Heart left ventricle (tissue), 16 donors: ENCODE results near the gene SLCO3A1. TPM values are rescaled to one million over a fixed set of nuclear protein-coding genes. Genes with fewer than 3 reads are reported as not detected.

Experiments used
- ATAC-seq, 4 donors: fragments of 200-7000 bp; cut with Tn5 transposase; one replicate each; pipeline ENCODE4 v1.9.1; 2020 to 2022; ENCODE audit warnings: moderate library complexity in 4 of 4, mild to moderate bottlenecking in 3 of 4, moderate number of reproducible peaks in 1 of 4
- DNase-seq, 5 donors: peaks; one replicate each; pipeline ENCODE4 v3.0.0-alpha.2; 2020
- H3K27ac ChIP-seq, 12 donors: fragments of 200-600 bp; sonication (generic) in 4 of 12; one replicate each; pipeline versions ENCODE4 v1.5.0 to v1.8.0; 2016 to 2022; ENCODE audit warnings: mild to moderate bottlenecking in 2 of 12
- H3K27me3 ChIP-seq, 9 donors: fragments of 200-600 bp; sonication (generic) in 2 of 9; one replicate each; pipeline versions ENCODE4 v1.5.1 to v1.8.0; 2016 to 2022; ENCODE audit warnings: mild to moderate bottlenecking in 3 of 9
- H3K36me3 ChIP-seq, 9 donors: fragments of 200-600 bp; sonication (generic) in 2 of 9; one replicate each; pipeline versions ENCODE4 v1.5.0 to v1.8.0; 2018 to 2022; ENCODE audit warnings: mild to moderate bottlenecking in 2 of 9
- H3K4me1 ChIP-seq, 12 donors: fragments of 200-600 bp; sonication (generic) in 4 of 12; one replicate each; pipeline versions ENCODE4 v1.5.0 to v1.8.0; 2016 to 2022; ENCODE audit warnings: mild to moderate bottlenecking in 3 of 12
- H3K4me3 ChIP-seq, 12 donors: fragments of 200-600 bp; sonication (generic) in 4 of 12; one replicate each; pipeline versions ENCODE4 v1.5.0 to v1.8.0; 2017 to 2022; ENCODE audit warnings: mild to moderate bottlenecking in 9 of 12, moderate library complexity in 4 of 12
- H3K9me3 ChIP-seq, 12 donors: fragments of 200-600 bp; sonication (generic) in 4 of 12; one replicate each; pipeline versions ENCODE4 v1.5.0 to v1.8.0; 2016 to 2022; ENCODE audit warnings: mild to moderate bottlenecking in 1 of 12
- POLR2A ChIP-seq, 2 donors: fragments of 450-650 bp; IDR thresholded peaks; one replicate each; pipeline ENCODE4 v1.6.1; 2017; ENCODE audit warnings: antibody characterized with exemption in 2 of 2, mild to moderate bottlenecking in 2 of 2, moderate library complexity in 2 of 2
- WGBS, 4 donors: extraction: QIAGEN DNeasy Blood & Tissue Kit in 2 of 4; methylation state at CpG; one replicate each; pipeline versions ENCODE4 v1.1.5 to v1.1.7; 2013 to 2018; 5-methylcytosine and 5-hydroxymethylcytosine counted together
- intact Hi-C, 10 donors: fragments of 100-400 bp; cut with DNase I; formaldehyde crosslinking; loops; one replicate each; pipeline versions ENCODE4 v1.11.1 to v1.14.2; 2022
- polyA plus RNA-seq, 2 donors: library from polyadenylated mRNA; stranded (reverse); fragments of 200-250 nt; gene quantifications; one replicate each; pipeline ENCODE4 v1.2.3, GENCODE V29; 2013
- total RNA-seq, 9 donors: library from RNA; depleted of rRNA in 2 of 9; stranded (reverse); fragments of >200 nt in 2 of 9; fragmentation: NEBNext Ultra II Directional in 3 of 9; extraction: Animal tissue kit (Norgen Biotek cat#: 25700) in 3 of 9; gene quantifications; one replicate each; pipeline versions ENCODE4 v1.1.0 to v1.2.4, GENCODE V29; 2016 to 2023
- TF ChIP-seq, protein P1 (sequence below), 12 donors: fragments of 200-600 bp; sonication (generic) in 4 of 12; IDR thresholded peaks; one replicate each; pipeline versions ENCODE4 v1.5.0 to v1.8.0; 2018 to 2022; ENCODE audit warnings: antibody characterized with exemption in 12 of 12, mild to moderate bottlenecking in 5 of 12
- donor health status: ischemic (EF 13 %, LVEDD 7.1; RV severe dilation, severe dysfunction).
- donor health status: healthy with polysubstance abuse.
- donor health status: DM: no; HTN: yes; CAD: no.
- donor health status: DM: no; HTN: no; CAD: no.
- donor health status: ischemic (EF 25% LVEDD 6.9; RV normal size, moderate dysfunction).
- donor health status: ischemic (EF 25% LVEDD 5.7; RV mildly dilated, moderate dysfunction).
- donor health status: healthy.
- donor health status: DM: yes; HTN: yes; CAD: no.
- donor health status: ischemic (EF 35%, LVEDD 5.7; RV mildly dilated, moderate dysfunction).
- donor health status: nonischemic (EF 11% LVEDD 7.7; RV severe dilation, severe dysfunction).
- donor health status: DM: yes; HTN: yes; CAD: no.
- donor health status: PGD.
- donor health status: ischemic (EF 29% LVEDD 5.4; RV normal size, mild dysfunction).
- donor health status: nonischemic (EF 23%, LVEDD 6.1; RV moderate dilation, normal function).

Gene SLCO3A1
- total and polyA plus RNA-seq, 11 donors = 26.3 to 64.2 (median 50.2) TPM

DNA sequence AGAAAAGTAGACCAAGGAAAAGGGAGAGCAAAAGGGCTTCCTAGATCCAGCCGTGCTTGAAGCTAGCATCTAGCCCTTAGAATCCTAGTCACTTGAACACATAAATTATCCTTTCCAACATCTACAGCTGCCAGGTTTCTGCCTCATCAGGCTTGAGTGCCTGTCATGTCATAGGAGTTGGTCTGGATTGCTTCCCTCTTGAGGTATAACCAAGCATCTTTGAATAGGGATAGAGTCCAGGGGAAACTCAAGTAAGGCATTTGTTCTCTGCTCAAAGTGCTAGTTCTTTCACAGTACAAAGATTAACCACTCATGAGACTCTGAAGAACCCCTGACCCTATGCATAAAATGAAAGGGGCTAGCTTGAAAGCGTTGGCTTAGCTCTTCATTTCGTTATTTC is 72.3 kb downstream of the SLCO3A1 start:
- peak overlapping the region in 10 of 12 donors; percentile 2 to 74 (median 28) for H3K27ac ChIP-seq
- no peak for ATAC-seq
- DNase-seq = no peak
- H3K36me3 ChIP-seq = no peaks in the 10 kb centered on the region
- H3K27me3 ChIP-seq = no peaks in the 10 kb centered on the region
- H3K4me1 ChIP-seq = peaks cover 6 to 96% (median 87%) of the 10 kb centered on the region in 12 donors
- TF ChIP-seq POLR2A (IDR thresholded peaks at IDR 0.05) = no peak
- TF ChIP-seq, protein P1, sequence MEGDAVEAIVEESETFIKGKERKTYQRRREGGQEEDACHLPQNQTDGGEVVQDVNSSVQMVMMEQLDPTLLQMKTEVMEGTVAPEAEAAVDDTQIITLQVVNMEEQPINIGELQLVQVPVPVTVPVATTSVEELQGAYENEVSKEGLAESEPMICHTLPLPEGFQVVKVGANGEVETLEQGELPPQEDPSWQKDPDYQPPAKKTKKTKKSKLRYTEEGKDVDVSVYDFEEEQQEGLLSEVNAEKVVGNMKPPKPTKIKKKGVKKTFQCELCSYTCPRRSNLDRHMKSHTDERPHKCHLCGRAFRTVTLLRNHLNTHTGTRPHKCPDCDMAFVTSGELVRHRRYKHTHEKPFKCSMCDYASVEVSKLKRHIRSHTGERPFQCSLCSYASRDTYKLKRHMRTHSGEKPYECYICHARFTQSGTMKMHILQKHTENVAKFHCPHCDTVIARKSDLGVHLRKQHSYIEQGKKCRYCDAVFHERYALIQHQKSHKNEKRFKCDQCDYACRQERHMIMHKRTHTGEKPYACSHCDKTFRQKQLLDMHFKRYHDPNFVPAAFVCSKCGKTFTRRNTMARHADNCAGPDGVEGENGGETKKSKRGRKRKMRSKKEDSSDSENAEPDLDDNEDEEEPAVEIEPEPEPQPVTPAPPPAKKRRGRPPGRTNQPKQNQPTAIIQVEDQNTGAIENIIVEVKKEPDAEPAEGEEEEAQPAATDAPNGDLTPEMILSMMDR (IDR thresholded peaks at IDR 0.05) = no peak
- no peak overlapping the region for H3K4me3 ChIP-seq
- 71 to 79% (median 72%) methylated on average over 3 of the region's 3 CpGs for WGBS, 4 donors
- intact Hi-C loops = loop anchor here in 4 of 10 donors (5.0 kb wide), 4 partner anchors 33 to 73 kb away; partner anchors contain the start of gene SLCO3A1 (in 1 of the 4)
- H3K9me3 ChIP-seq = no peaks in the 10 kb centered on the region

DNA sequence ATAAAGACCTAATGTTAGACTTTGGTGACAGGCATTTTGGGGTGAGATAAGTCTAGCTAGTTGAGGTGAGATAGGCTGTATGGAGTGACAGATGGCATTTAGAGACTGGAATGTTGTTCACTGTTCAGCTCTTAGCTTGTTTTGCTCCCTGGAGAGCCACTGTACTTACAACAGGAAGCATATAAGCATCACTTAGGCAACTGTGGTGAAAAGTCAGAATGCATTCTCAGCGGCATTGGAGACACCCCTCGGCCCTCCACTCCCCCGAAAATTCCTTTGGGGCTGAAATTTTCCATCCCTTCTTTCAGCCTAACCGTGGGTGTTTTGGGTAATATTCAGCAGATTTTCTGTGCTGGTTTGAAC is 73.4 kb downstream of the SLCO3A1 start:
- Histone ChIP-seq H3K27ac (peak overlapping the region in 11 of 12 donors; percentile 4 to 69 (median 47)), H3K4me1 (peaks cover 6 to 85% (median 76%) of the 10 kb centered on the region in 12 donors), H3K27me3 (no peaks in the 10 kb centered on the region), H3K36me3 (no peaks in the 10 kb centered on the region), H3K9me3 (no peaks in the 10 kb centered on the region), H3K4me3 (no peak overlapping the region)
- TF ChIP-seq POLR2A (IDR thresholded peaks at IDR 0.05) = no peak
- TF ChIP-seq, protein P1 (IDR thresholded peaks at IDR 0.05) = no peak
- peak; percentile 33 to 54 (median 36) for ATAC-seq
- 1 to 9% (median 6%) methylated on average over 4 of the region's 4 CpGs for WGBS, 4 donors
- no peak for DNase-seq
- intact Hi-C loops = loop anchor here in 4 of 10 donors (5.0 kb wide), 4 partner anchors 35 to 75 kb away; partner anchors contain the start of gene SLCO3A1 (in 1 of the 4)

DNA sequence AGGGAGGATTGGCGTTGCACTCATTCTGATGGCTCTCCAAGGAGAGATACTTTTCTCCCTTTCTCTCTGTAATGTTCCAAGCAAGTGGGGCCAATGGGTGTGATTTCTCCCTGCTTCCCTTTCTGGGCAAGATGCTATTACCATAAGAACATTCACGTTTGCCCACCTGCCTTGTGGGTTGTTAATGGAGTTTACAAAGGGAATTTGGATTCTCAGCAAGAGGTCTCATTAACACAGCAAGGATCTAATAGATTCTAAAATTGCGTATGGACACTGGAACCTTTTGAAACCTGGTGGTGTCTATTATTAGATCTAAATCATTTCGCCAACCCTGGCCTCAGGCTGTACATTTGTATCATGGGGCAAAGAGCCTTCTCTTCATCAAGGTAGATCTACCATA is 74.1 kb downstream of the SLCO3A1 start:
- Histone ChIP-seq H3K4me3 (no peak overlapping the region), H3K9me3 (no peaks in the 10 kb centered on the region), H3K27me3 (no peaks in the 10 kb centered on the region), H3K36me3 (no peaks in the 10 kb centered on the region), H3K4me1 (peaks cover 4 to 80% (median 70%) of the 10 kb centered on the region in 12 donors), H3K27ac (peak overlapping the region in 11 of 12 donors; percentile 0 to 69 (median 33))
- no peak for ATAC-seq
- WGBS, 4 donors = 73 to 81% (median 78%) methylated on average over 4 of the region's 4 CpGs
- DNase-seq = no peak
- TF ChIP-seq, protein P1 (IDR thresholded peaks at IDR 0.05) = no peak
- no peak for TF ChIP-seq POLR2A (IDR thresholded peaks at IDR 0.05)
- intact Hi-C loops = loop anchor here in 4 of 10 donors (5.0 kb wide), 4 partner anchors 35 to 75 kb away; partner anchors contain the start of gene SLCO3A1 (in 1 of the 4)

DNA sequence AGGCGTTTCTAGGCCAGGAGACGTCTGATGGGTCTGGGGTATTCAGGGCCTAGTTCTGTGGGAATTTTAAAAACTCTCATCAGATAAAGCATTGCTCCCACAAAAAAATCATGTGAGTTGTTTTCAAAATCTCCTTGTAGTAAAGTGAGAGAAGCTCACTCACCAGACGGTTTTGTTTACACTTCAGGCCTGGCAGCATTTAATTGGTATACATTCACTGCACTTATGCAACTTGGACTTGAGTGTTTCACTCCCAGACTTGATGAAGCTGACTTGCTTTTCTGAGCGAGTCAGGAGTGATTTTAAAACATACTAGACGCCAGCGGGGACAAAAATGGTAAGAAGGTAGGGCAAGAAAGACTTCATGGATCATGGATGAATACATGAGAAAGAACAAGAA is 75.2 kb downstream of the SLCO3A1 start:
- H3K27ac ChIP-seq = no peak overlapping the region
- H3K4me1 ChIP-seq = peaks cover 0 to 69% (median 59%) of the 10 kb centered on the region in 12 donors
- 90 to 96% (median 94%) methylated on average over 6 of the region's 6 CpGs for WGBS, 4 donors

More for the DNA sequence above, 75.2 kb downstream of the SLCO3A1 start:
- H3K4me3 ChIP-seq = no peak overlapping the region
- H3K9me3 ChIP-seq = no peaks in the 10 kb centered on the region
- TF ChIP-seq POLR2A (IDR thresholded peaks at IDR 0.05) = no peak
- no peaks in the 10 kb centered on the region for H3K27me3 ChIP-seq
- H3K36me3 ChIP-seq = no peaks in the 10 kb centered on the region
- intact Hi-C loops = loop anchor here in 4 of 10 donors (5.0 kb wide), 4 partner anchors 36 to 76 kb away; partner anchors contain the start of gene SLCO3A1 (in 1 of the 4)
- ATAC-seq (no peak), DNase-seq (no peak)
